ENCODE data around the gene ANKRD55.
"Not testable (repeated sequence)": the region's sequence is repeated elsewhere in the genome, so short reads cannot be mapped to it uniquely, and the experiment has no call there.

ANKRD55 gene

GRCh38 chr5:56255502-56255901 is 22.4 kb upstream of the ANKRD55 start:
- DNase-seq (ENCODE audit: extremely low spot score, insufficient read length, low read depth) (no peak), FAIRE-seq (no peak)

DNA sequence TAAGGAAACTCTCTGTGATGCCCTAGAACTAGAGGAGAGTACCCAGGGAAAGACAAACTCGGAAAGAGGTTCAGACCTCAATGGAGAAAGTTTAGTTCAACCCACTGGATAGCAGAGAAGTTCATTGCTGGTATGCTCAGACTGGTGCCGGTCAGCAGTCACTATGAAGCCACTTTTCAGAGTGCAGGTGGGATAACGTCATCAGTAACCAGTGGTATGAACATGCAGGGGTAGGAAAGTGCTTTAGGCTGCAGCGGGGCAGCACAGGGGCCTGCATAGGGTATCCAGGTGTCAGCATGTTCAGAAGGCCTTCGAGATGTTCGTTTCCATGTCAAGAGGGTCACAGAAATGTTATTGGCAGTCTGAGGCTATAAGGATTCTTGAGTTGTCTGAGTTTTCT is 20.8 kb upstream of the ANKRD55 start:
- DNase-seq (ENCODE audit: extremely low spot score, insufficient read length, low read depth) = no peak
- no peak for FAIRE-seq

GRCh38 chr5:56253126-56253525 is 20.0 kb upstream of the ANKRD55 start:
- no peak for FAIRE-seq
- no peak for DNase-seq (ENCODE audit: extremely low spot score, insufficient read length, low read depth)

DNA sequence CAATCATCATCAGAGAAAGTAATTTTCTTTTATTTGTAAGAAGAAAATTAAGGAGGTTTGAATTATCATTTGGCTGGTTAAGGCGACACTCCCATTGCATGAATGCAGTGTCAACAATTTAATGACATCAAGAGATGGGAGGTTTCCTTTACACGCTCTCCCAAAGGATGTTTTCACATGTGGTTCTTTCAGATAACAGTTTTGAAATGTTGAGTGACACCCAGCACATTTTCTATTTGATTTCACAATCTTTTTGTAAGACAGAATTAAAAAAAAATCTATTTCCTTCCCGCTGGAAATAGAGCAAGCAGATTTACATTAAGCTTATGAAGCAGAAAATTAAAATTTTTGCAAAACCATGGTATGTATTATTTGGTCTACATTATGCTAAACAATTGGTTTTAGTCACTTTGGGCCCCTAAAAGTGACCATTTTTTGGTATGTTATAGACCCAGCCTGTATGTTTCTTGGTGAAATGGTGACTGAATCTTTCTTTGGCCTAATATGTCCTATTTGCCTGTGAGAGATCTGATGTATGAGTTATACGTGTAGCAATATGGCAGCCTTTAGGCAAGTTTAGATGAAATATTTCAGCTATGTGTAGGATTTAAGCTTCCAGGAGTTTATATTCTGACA is 18.9 kb upstream of the ANKRD55 start:
- FAIRE-seq (no peak), DNase-seq (ENCODE audit: extremely low spot score, insufficient read length, low read depth) (no peak)

DNA sequence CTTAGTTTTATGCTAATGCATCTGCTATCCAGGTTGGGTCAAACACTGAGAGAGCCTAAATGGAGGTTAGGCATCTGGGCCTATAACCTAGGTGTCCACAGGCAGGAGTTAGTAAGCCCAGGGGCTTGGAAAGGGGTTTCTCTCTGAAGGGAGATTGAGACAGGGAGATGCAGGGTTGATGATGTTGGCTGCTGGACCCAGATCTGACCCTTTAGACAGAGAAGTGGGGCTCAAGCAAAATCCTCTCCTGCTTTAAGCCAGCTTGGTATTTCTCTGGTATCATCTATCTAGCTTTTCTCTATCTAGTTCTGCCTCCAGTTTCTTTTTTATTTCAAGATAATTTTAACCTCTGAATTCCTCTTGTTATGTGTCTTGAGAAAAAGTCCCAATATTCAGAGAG is 18.3 kb upstream of the ANKRD55 start:
- DNase-seq (ENCODE audit: extremely low spot score, insufficient read length, low read depth) = no peak
- no peak for FAIRE-seq

DNA sequence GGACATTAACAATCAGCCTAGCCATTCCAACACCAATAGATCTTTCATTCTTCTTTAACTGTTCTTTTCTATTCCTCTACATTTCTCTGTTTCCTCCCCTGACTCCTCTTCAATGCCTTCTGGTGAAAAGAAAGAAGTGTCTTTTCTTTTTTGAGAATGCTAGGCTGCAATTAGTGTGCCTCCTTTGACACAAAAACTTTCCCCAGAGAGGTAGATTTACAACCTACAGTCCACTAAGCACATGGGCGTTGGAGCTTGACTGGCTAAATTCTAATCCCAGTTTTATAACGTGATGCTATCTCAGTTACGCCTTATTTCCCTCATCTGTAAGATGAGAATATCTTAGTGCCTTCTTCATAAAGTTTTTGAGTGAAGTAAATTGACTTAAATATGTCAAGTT is 16.9 kb upstream of the ANKRD55 start:
- no peak for DNase-seq (ENCODE audit: extremely low spot score, insufficient read length, low read depth)

DNA sequence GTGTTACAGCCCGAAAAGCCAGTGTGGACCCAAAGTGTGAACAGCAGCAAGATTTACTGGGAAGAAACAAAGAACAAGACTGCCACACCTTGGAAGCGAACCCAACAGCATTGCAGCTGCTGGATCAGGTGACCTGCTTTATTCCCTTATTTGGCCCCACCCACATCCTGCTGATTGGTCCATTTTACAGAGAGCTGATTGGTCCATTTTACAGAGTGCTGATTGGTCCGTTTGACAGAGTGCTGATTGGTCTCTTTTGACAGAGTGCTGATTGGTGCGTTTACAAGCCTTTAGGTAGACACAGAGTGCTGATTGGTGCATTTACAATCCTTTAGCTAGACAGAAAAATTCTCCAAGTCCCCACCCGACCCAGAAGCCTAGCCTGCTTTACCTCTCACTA is 16.0 kb upstream of the ANKRD55 start:
- not testable (repeated sequence) for FAIRE-seq; DNase-seq (ENCODE audit: extremely low spot score, insufficient read length, low read depth)

More for the DNA sequence above, 16.9 kb upstream of the ANKRD55 start:
- no peak for FAIRE-seq

DNA sequence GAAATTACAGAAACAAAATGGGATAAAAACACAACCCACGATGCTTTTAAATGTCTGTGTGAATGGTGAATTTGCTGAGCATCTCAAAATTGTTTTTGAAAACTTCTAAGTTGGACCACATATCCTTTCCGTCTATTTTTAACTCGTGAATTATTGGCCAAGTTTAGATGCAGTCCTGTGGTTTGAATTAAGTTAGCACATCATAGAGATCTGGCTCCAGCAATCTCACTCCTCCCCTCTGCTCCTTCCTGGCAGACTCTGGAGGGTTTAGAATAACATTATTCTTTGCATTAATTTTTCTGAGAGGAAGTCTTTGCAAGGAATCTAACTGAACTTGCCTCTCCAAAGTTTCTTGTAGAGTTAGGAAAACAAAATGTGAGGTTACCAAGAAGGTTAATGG is 14.5 kb upstream of the ANKRD55 start:
- no peak for DNase-seq (ENCODE audit: extremely low spot score, insufficient read length, low read depth)
- FAIRE-seq = no peak

DNA sequence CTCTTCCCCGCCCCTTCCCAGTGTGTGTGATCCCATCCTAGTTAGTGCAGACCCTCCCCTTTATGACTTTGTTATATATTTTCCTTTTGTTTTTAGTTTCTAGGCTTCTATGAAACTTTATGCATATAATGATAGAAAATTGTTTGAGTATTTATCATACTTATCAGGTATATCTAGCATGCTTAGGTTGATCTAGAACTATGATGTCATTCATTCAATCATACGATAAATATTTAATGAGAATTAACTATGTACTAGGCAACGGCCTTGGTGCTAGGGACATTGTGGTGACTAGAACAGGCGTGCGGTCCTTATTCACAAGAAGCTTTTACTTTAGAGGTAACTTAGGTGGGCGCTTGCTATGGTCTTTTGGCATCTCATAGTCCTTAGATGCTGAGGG is 13.6 kb upstream of the ANKRD55 start:
- FAIRE-seq (no peak), DNase-seq (ENCODE audit: extremely low spot score, insufficient read length, low read depth) (no peak)

DNA sequence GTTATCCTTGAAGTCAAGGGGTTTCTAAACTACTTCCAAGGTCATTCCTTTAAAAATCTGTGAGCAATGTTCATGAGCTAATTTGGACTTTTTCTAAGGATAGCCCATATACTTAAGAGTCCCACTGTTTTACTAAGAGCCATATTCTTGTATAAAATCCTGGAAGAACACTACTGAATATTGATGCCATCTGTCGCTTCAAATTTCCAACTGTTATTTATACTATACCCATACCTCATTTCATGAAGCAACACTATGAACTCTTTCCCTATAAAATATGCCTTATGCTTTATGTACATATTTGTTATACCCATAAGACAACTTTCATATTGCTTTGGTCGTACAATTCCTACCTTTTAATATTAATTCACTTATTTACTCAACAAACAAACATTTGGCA is 12.4 kb upstream of the ANKRD55 start:
- FAIRE-seq (no peak), DNase-seq (ENCODE audit: extremely low spot score, insufficient read length, low read depth) (no peak)

DNA sequence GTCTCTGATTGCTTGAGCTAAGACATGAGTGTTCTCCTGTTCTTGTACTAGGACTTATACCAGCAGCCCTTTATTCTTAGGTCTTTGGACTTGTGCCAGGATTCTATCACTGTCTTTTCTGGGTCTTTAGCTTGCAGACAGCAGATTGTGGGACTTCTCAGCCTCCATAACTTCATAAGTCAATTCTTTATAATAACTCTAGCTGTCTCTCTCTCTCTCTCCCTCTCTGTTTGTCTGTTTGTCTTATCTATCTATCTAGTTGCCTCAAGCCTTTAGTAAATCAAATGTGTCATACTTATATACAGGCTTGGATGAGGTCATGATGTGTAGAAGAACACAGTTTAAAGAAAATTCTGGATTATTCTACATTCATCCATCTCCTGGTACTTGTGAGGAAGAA is 11.5 kb upstream of the ANKRD55 start:
- DNase-seq (ENCODE audit: extremely low spot score, insufficient read length, low read depth) (no peak), FAIRE-seq (no peak)

- not testable (repeated sequence) for DNase-seq (ENCODE audit: extremely low spot score, insufficient read length, low read depth); FAIRE-seq
Measured at GRCh38 chr5:56242271-56242670, 9.1 kb upstream of the ANKRD55 start.

GRCh38 chr5:56232538-56232937 is 592 bp downstream of the ANKRD55 start:
- no peak for FAIRE-seq
- DNase-seq (ENCODE audit: extremely low spot score, insufficient read length, low read depth) = no peak

- FAIRE-seq (no peak), DNase-seq (ENCODE audit: extremely low spot score, insufficient read length, low read depth) (no peak)
Measured at GRCh38 chr5:56230576-56230975, 2.6 kb downstream of the ANKRD55 start.

- DNase-seq (ENCODE audit: extremely low spot score, insufficient read length, low read depth) (no peak), FAIRE-seq (no peak)
Measured at GRCh38 chr5:56229111-56229510, 4.0 kb downstream of the ANKRD55 start.

GRCh38 chr5:56228631-56229030 is 4.5 kb downstream of the ANKRD55 start:
- DNase-seq (ENCODE audit: extremely low spot score, insufficient read length, low read depth) (no peak), FAIRE-seq (no peak)

DNA sequence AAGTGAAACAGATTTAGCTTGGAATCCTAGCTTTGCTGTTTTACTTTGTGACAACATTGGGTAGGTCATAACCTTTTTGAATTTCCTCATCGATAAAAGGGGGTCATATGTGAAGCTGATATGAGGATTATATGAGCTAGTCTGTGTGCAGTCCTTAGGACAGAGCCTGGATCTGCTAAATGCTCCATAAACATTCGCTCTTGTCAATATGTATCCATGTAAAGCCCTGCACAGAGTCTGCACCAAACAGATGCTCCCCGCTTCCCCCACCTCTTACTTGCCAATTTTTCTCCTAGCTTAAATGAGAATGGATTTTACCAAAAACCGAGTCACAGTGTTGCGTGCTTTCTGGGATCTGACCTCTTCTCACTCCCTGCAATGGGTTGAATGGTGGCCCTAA is 5.4 kb downstream of the ANKRD55 start:
- FAIRE-seq (no peak), DNase-seq (ENCODE audit: extremely low spot score, insufficient read length, low read depth) (no peak)

DNA sequence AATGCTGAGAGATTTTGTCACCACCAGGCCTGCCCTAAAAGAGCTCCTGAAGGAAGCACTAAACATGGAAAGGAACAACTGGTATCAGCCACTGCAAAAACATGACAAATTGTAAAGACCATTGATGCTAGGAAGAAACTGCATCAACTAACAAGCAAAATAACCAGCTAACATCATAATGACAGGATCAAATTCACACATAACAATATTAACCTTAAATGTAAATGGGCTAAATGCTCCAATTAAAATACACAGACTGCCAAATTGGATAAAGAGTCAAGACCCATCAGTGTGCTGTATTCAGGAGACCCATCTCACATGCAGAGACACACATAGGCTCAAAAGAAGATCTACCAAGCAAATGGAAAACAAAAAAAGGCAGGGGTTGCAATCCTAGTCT is 9.8 kb downstream of the ANKRD55 start:
- not testable (repeated sequence) for FAIRE-seq; DNase-seq (ENCODE audit: extremely low spot score, insufficient read length, low read depth)

- not testable (repeated sequence) for FAIRE-seq; DNase-seq (ENCODE audit: extremely low spot score, insufficient read length, low read depth)
Measured at GRCh38 chr5:56221601-56222000, 11.5 kb downstream of the ANKRD55 start.

- FAIRE-seq (no peak), DNase-seq (ENCODE audit: extremely low spot score, insufficient read length, low read depth) (no peak)
Measured at GRCh38 chr5:56215019-56215830, 17.9 kb downstream of the ANKRD55 start.

GRCh38 chr5:56213886-56214535 is 19.1 kb downstream of the ANKRD55 start:
- FAIRE-seq; DNase-seq (ENCODE audit: extremely low spot score, insufficient read length, low read depth): not testable (repeated sequence)
